Measurements from ENCODE around the gene RGS3. TPM values are rescaled to one million over a fixed set of nuclear protein-coding genes. Genes with fewer than 3 reads are reported as not detected.

The RGS3 gene
- total RNA-seq, 1 donor from 2014 or later, result 233 TPM

DNA sequence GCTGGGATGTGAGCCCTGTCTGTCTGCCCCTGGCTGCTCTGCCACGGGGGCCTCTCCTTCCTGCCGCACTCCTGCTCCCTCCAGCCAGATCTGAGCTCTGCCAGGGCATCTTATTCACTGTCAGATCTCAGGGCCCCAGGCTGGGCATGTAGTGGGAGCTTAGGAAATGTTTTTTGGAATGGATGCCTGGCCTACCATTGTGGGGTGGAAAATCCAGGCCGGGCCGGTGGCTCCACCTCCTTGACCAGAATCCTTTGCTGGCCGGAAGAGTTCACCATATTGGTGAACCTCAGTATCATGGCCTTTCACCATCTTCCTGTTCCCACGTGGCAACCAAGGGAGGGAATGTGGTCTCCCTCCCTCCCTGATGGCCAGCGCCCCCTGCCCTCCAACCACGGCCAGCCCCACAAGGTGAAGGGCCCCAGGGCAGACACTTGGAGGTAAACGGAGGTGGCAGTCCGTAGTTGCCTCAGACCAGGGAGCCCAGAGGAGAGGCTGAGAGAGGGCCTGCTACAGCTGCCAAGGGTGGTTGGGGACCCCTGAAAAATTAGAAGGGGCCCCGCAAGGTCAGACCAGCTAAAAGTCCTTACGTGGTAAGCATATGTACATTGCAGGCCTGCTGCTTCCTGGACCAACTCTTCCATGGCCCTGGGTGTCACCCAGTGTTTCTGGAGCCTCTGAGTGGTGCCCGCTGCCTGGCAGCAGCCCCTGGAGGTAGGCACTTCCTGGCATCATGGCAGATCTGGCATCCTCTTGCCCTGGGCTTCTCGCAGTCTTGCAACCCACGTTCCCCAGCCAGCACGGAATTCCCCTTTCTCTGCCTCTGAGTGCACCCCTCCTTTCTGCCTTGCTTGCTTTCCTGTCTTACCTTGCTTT is 153.3 kb downstream of the RGS3 start:
- intact Hi-C loops (cut with DNase I), result no loop called here
- DNase-seq (ENCODE audit: low spot score), result no peak

- DNase-seq (ENCODE audit: low spot score), result no peak
- intact Hi-C loops (cut with DNase I), result no loop called here
Measured at GRCh38 chr9:113617550-113617949, 154.0 kb downstream of the RGS3 start.

GRCh38 chr9:113618836-113619490 is 155.4 kb downstream of the RGS3 start:
- intact Hi-C loops (cut with DNase I), result no loop called here
- no peak for DNase-seq (ENCODE audit: low spot score)

DNA sequence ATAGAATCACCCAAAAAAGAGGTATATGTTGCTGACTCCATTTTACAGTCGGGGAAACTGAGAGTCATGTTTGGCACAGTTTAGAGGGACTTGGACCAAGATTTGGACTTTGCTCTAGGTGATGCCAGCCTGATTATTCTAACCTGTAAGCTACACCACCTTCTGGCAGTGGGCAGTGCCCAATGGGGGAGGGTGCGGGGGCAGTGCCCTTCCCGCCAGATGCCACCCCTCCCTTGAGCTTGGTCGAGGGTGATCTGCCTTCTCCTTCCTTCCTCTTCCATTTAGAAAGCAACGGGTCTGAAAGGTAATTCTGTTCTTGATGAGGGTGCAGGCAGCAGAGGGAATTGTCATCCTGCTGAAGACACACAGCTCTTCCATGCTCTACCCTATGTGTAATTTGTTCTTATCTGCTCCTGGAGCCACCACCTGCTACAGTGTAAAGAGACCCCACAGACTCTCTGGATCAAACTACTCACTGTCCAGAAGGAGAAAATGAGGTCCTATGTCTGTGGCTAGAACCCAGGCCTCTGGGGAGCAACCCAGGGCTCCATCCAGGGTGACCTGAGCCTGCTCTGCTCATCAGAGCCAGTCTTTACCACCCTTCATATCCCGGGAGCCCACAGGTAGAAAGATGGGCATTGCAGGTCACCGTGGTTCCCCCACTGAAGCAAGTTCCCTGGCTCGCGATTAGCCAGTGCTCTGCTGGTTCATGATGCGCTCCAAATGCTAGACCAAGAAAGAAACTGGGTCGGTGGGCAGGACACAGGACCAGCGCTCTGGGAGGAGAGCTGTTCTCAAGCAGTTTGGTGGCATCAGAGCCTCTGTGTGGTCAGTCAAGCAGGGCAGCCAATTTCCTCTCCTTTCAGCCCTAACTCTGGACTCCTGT is 156.2 kb downstream of the RGS3 start:
- DNase-seq (ENCODE audit: low spot score), result no peak
- intact Hi-C loops (cut with DNase I), result loop anchor here (1.0 to 2.0 kb wide), 3 partner anchors 9 to 35 kb away; no protein-coding TSS in a partner anchor

GRCh38 chr9:113620377-113621161 is 157.0 kb downstream of the RGS3 start:
- DNase-seq (ENCODE audit: low spot score), result no peak

GRCh38 chr9:113621309-113621791 is 157.8 kb downstream of the RGS3 start:
- intact Hi-C loops (cut with DNase I), result loop anchor here (2.0 kb wide), 2 partner anchors 27 to 33 kb away; no protein-coding TSS in a partner anchor
- peak; percentile 91 for DNase-seq (ENCODE audit: low spot score)

More at GRCh38 chr9:113620377-113621161, 157.0 kb downstream of the RGS3 start:
- intact Hi-C loops (cut with DNase I), result loop anchor here (1.0 to 2.0 kb wide), 3 partner anchors 10 to 34 kb away; no protein-coding TSS in a partner anchor

GRCh38 chr9:113621980-113622379 is 158.5 kb downstream of the RGS3 start:
- DNase-seq (ENCODE audit: low spot score), result no peak
- intact Hi-C loops (cut with DNase I), result loop anchor here (2.0 kb wide), 2 partner anchors 27 to 33 kb away; no protein-coding TSS in a partner anchor

DNA sequence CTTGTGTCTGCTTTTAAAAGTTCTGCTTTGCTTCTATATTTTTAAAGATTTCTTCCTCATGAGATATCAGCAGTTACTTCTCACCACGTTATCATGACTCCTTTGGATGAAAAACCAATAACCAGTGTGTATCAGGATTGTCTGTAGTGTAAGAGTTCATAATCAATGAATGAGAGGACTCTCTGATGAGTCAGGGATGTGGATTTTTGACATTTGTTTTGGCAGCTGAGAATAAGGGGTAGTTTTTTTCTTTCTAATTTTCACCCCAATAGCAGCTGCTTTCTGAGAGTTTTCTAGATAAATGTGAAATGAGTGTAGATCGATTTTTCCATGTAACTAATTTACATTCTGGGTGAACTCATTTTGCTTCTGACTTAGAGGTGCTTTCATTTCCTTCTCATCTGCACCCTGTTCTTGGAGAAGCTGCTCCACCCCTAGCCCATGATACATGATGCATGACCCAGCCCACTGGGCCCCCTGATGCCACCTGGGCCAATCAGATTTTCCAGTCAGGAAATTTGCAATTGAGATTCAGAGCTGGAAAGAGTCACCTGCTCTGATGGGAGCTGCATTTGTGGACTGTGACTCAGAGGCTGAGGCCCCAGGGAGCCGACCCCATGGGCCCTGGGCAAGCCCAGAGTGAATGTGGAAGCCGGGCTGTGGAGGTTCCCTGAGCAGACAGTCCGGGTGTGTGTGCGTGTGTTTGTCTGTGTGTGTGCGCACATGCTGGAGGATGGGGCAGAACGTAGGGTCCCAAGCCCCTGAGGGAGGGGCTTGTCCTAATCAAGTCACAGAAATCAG is 159.3 kb downstream of the RGS3 start:
- intact Hi-C loops (cut with DNase I), result no loop called here
- no peak for DNase-seq (ENCODE audit: low spot score)

DNA sequence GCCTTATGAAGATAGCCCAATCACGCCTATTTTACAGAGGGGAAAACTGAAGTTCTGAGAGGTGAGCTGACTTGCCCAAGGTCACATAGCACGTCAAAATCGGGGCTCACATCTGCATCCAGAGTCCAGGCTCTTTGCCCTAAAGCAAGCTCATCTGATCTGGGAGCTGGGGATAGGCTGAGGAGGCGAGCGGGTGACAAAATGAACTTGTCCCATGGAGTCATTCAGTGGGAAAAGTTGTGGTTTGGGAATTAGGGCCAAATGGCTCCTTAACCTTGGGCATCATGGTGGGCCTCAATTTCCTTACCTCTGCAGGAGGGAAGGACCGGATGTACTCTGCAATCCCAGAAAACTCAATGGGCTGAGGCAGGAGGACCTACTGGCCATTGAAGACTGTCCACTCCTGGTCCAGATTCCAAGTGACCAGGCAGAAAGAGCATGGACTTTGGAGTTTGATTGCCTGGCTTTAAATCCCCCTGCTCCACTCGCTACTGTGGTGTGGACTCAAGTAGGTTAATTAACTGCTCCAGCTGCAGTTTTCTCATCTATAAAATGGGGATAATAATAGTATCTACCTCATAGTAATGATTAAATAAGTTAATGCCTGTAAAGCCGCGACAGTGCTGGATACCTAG is 160.4 kb downstream of the RGS3 start:
- intact Hi-C loops (cut with DNase I), result no loop called here

DNA sequence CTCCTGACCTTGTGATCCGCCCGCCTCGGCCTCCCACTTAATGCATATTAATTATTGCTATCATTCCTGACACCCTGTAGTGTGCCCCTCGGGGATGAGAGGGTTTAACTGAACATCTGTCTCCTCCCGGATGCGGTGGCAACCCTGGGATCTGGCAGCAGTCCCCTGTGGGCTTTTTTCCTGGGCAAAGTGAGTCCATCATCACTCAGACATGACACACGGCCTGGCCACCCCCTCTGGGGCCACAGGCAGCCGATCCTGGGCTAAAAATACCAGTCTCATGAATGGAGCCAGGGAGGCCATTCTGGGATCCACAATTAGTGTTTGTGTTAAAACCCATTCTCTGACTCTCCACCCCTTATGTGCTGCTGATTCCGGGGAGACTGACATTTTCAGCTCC is 161.2 kb downstream of the RGS3 start:
- intact Hi-C loops (cut with DNase I), result no loop called here
- no peak for DNase-seq (ENCODE audit: low spot score)

More for the DNA sequence above, 160.4 kb downstream of the RGS3 start:
- no peak for DNase-seq (ENCODE audit: low spot score)

GRCh38 chr9:113625486-113625885 is 162.0 kb downstream of the RGS3 start:
- DNase-seq (ENCODE audit: low spot score), result no peak
- intact Hi-C loops (cut with DNase I), result no loop called here

DNA sequence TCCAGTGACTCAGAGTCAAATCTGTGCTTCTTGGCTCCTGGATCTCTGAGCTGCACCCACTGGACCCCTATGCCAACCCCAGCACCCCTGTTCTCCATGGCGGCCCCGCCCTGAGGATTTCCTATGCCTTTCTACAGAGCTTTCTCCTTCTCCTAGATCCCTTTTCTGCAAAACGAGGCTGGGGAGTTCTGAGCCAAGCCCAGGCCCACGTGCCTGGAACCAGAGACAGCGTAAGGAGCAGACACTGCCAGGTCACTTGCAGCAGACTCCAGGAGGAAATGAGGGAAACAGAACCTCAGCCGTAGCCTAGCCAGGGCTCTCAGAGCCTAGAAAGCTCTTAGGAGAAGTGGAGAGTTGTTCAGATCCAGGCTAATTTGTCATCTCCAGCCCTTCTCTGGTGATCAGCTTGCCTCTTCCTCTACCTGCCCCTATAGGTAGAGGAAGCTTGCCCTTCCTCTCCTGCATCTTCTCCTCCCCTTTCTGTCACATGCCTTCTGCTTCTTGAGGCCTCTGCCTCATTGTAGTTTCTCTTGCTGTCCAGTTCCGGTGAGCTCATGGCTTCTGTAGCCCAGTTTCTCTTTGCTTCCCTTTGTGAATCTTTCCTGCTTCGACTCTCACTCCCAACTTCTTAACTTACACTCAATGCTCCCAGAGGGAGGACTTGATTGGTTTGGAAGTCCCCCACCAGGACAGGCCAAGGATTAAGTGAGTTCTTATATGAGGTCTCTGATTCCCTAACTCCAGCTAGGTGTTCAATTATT is 163.4 kb downstream of the RGS3 start:
- intact Hi-C loops (cut with DNase I), result no loop called here
- no peak for DNase-seq (ENCODE audit: low spot score)

DNA sequence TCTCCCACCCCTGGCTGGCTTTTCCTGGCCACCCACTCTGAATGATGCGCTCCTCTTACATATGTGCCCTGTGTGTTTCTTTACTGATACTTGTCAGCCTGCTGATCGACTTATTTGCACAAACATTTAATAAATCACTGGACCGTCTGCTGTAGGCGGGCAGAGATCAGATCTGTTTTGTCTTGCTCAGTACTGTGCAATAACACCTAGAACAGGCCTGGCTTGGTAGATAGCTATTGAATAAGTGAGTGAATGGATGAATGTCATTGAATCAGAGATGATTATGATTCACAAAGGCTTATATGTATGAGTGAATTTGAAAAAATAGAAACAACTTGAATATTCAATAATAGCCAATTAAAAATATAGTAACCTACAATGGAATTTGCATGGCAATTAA is 165.1 kb downstream of the RGS3 start:
- DNase-seq (ENCODE audit: low spot score), result no peak
- intact Hi-C loops (cut with DNase I), result no loop called here

DNA sequence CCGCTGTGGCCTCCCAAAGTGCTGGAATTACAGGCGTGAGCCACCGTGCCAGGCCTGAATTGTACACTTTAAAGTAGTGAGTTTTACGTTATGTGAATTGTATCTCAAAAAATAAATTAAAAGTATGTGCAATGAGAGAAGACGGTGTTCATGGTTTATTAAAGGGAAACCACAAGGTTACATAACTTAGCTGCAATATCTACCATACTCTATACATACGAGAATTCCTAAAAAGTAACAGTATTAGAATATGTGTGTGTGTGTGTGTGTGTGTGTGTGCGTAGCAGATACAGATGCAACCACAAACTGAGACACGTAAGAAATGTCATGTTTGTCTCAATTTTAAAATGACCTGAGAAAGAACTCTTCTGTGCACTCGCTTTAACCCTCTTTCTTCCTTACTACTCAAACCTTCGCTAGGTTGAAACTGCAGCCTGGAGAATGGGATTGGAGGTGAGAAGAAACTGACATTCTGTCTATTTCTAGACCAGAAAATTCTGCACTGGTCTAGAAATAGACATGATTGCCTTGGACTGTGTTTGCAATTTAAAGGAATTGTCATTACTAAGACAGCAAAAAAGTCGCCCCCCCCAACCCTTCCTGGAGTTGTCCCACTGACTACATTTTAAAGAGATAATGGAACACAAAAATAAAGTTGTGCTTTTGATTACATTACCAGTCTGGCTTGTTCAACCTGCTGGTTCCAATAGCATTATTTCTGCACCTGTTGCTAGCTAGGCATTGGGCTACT is 167.0 kb downstream of the RGS3 start:
- DNase-seq (ENCODE audit: low spot score), result no peak
- intact Hi-C loops (cut with DNase I), result no loop called here

DNA sequence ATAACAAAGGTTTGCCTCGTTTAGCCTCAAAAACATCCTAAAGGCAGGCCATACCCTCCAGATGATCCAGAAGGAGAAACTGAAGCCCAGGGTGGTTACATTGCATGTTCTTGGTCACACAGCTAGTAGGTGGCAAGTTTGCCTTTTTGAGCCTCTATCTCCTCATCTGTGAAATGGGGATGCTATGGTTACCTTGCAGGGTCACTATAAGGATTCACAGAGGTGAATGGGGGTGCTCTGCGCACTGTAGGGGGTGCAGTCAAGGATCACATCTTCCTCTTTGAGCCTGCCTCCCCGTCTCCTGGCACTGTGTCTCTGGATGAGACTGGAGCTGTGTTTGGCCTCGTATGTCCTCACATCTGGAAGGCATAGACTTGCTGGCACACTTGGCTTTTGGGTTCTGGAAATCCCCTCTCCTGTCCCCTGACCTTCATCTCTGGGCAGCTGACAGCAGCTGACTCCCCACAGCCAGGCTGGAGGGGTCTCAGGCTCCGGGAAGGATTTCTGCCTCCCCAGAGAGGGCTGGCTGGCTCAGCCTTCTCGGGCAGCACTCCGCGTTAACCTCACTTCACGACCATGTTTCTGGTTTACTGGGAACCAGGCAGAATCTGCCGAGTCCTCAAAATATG is 167.7 kb downstream of the RGS3 start:
- intact Hi-C loops (cut with DNase I), result no loop called here
- DNase-seq (ENCODE audit: low spot score), result peak; percentile 61
